ENCODE data around the gene SEPTIN10. TPM values are rescaled to one million over a fixed set of nuclear protein-coding genes. Genes with fewer than 3 reads are reported as not detected.

The SEPTIN10 gene
- total and polyA plus RNA-seq, 2 donors (not counting 1 experiment from before 2014, with no cell fraction given): 0.28 TPM; not detected in 1

GRCh38 chr2:109529532-109530449 is 84.0 kb downstream of the SEPTIN10 start:
- Mint-ChIP-seq H3K27me3 (peaks cover 21% of the 10 kb centered on the region), H3K9me3 (ENCODE audit: insufficient read depth) (no peaks in the 10 kb centered on the region), H3K4me1 (no peaks in the 10 kb centered on the region), H3K4me3 (no peak overlapping the region), H3K27ac (no peak overlapping the region)
- H3K4me2 ChIP-seq (replicated peaks; ENCODE audit: low read depth, low read length, poor library complexity, severe bottlenecking): no peak overlapping the region
- DNase-seq: no peak
- TF ChIP-seq EZH2 (IDR thresholded peaks at IDR 0.05; ENCODE audit: borderline replicate concordance, insufficient read depth, low read depth, low read length, poor library complexity, severe bottlenecking) (no peak), CTCF (IDR thresholded peaks at IDR 0.05) (no peak)
- H3K9me3 ChIP-seq (ENCODE audit: control extremely low read depth in 1 of 3, control insufficient read depth in 2 of 3, insufficient read depth in 1 of 3, low read length in 2 of 3): no peaks in the 10 kb centered on the region
- H3K4me3 ChIP-seq (ENCODE audit: control extremely low read depth in 1 of 5, extremely low read depth in 1 of 5, insufficient read depth in 1 of 5, low read depth in 2 of 5, low read length in 4 of 5): no peak overlapping the region
- no peaks in the 10 kb centered on the region for H4K20me1 ChIP-seq (ENCODE audit: control insufficient read depth, insufficient read depth, low read length, poor library complexity, severe bottlenecking)
- intact Hi-C loops (cut with micrococcal nuclease): no loop called here
- ChIA-PET POLR2A (no interaction called here), CTCF (interaction anchor here (1.4 kb wide), 1 partner anchor 20 kb away, joined by 3 read pairs; no protein-coding TSS in a partner anchor)
- no peak for ATAC-seq (ENCODE audit: low read depth)
- H3K4me1 ChIP-seq (ENCODE audit: control insufficient read depth in 2 of 2, insufficient read depth in 2 of 2, low read length in 2 of 2): no peaks in the 10 kb centered on the region
- no peak overlapping the region for H3K27ac ChIP-seq (ENCODE audit: low read length in 2 of 2)
- WGBS (ENCODE audit: insufficient coverage): 89% methylated on average over 12 of the region's 16 CpGs
- H3K36me3 ChIP-seq (replicated peaks in 1 of 2; ENCODE audit: control extremely low read depth in 1 of 2, control insufficient read depth in 1 of 2, extremely low read depth in 1 of 2, insufficient read depth in 2 of 2, low read length in 1 of 2): no peaks in the 10 kb centered on the region
- no peaks in the 10 kb centered on the region for H3K79me2 ChIP-seq (ENCODE audit: control insufficient read depth, insufficient read depth, low read length)
- H2AFZ ChIP-seq (ENCODE audit: insufficient read depth, low read depth, low read length, poor library complexity, severe bottlenecking): no peak overlapping the region
- no peaks in the 10 kb centered on the region for H3K27me3 ChIP-seq (replicated peaks in 1 of 4; ENCODE audit: control extremely low read depth in 1 of 4, control insufficient read depth in 3 of 4, insufficient read depth in 4 of 4, low read length in 3 of 4)
- no peak overlapping the region for H3K9ac ChIP-seq (ENCODE audit: low read length)

DNA sequence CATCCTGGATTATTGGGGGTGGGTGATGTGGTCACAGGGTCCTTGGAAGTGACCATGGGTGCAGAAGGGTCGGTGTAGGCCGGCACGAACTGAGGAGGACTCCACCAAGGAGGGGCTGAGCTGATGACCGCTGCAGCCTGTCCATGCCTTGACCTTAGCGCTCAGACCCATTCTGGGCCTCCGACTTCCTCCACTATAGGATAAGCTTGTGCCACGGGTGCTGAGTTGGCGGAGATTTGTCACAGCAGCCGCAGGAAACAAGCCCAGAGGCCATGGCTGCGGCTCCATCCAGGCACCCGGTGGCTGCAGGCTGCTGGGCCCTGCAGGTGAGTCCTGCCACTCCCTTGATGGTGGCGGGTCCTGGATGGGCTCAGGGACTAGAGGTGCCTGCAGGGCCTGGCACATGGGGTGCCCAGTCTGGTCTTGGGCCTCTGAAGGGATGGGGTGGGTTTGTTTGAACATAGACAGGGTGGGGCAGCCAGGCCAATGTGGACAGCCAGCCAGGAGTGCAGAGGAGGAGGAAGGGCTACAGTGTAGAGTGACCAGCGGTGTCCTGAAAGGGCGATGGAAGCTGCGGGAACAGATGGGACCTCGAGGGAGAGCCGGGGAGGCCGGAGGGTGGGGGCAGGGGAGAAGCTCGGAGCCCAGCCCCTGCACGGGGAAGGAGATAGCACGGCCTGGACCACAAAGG is 84.8 kb downstream of the SEPTIN10 start:
- H3K27ac Mint-ChIP-seq: no peak overlapping the region

More for the DNA sequence above, 84.8 kb downstream of the SEPTIN10 start:
- H3K27me3 Mint-ChIP-seq: peaks cover 21% of the 10 kb centered on the region
- Histone ChIP-seq H3K9ac (ENCODE audit: low read length) (no peak overlapping the region), H3K79me2 (ENCODE audit: control insufficient read depth, insufficient read depth, low read length) (no peaks in the 10 kb centered on the region), H3K27me3 (replicated peaks in 1 of 4; ENCODE audit: control extremely low read depth in 1 of 4, control insufficient read depth in 3 of 4, insufficient read depth in 4 of 4, low read length in 3 of 4) (no peaks in the 10 kb centered on the region), H3K4me2 (replicated peaks; ENCODE audit: low read depth, low read length, poor library complexity, severe bottlenecking) (no peak overlapping the region), H2AFZ (ENCODE audit: insufficient read depth, low read depth, low read length, poor library complexity, severe bottlenecking) (no peak overlapping the region), H3K36me3 (replicated peaks in 1 of 2; ENCODE audit: control extremely low read depth in 1 of 2, control insufficient read depth in 1 of 2, extremely low read depth in 1 of 2, insufficient read depth in 2 of 2, low read length in 1 of 2) (no peaks in the 10 kb centered on the region), H3K4me1 (ENCODE audit: control insufficient read depth in 2 of 2, insufficient read depth in 2 of 2, low read length in 2 of 2) (no peaks in the 10 kb centered on the region), H3K27ac (ENCODE audit: low read length in 2 of 2) (no peak overlapping the region), H4K20me1 (ENCODE audit: control insufficient read depth, insufficient read depth, low read length, poor library complexity, severe bottlenecking) (no peaks in the 10 kb centered on the region), H3K9me3 (ENCODE audit: control extremely low read depth in 1 of 3, control insufficient read depth in 2 of 3, insufficient read depth in 1 of 3, low read length in 2 of 3) (no peaks in the 10 kb centered on the region), H3K4me3 (ENCODE audit: control extremely low read depth in 1 of 5, extremely low read depth in 1 of 5, insufficient read depth in 1 of 5, low read depth in 2 of 5, low read length in 4 of 5) (no peak overlapping the region)
- WGBS (ENCODE audit: insufficient coverage): 91% methylated on average over 18 of the region's 21 CpGs
- TF ChIP-seq CTCF (IDR thresholded peaks at IDR 0.05) (no peak), EZH2 (IDR thresholded peaks at IDR 0.05; ENCODE audit: borderline replicate concordance, insufficient read depth, low read depth, low read length, poor library complexity, severe bottlenecking) (no peak)
- ChIA-PET CTCF (no interaction called here), POLR2A (no interaction called here)
- no peak overlapping the region for H3K4me3 Mint-ChIP-seq
- H3K4me1 Mint-ChIP-seq: no peaks in the 10 kb centered on the region
- ATAC-seq (ENCODE audit: low read depth) (no peak), DNase-seq (no peak)
- intact Hi-C loops (cut with micrococcal nuclease): no loop called here
- no peaks in the 10 kb centered on the region for H3K9me3 Mint-ChIP-seq (ENCODE audit: insufficient read depth)
